WI38 (cell line): ENCODE data around the gene PARN.

Experiments
- H3K4me3 ChIP-seq: 2 replicates; pipeline ENCODE4 v1.5.1; 2011; ENCODE audit warnings: low read depth, mild to moderate bottlenecking, control low read depth, low read length
- CTCF ChIP-seq: IDR thresholded peaks from 2 replicates; pipeline ENCODE4 v1.5.1; 2012; ENCODE audit warnings: low read depth, mild to moderate bottlenecking, control low read depth, low read length

PARN gene

DNA sequence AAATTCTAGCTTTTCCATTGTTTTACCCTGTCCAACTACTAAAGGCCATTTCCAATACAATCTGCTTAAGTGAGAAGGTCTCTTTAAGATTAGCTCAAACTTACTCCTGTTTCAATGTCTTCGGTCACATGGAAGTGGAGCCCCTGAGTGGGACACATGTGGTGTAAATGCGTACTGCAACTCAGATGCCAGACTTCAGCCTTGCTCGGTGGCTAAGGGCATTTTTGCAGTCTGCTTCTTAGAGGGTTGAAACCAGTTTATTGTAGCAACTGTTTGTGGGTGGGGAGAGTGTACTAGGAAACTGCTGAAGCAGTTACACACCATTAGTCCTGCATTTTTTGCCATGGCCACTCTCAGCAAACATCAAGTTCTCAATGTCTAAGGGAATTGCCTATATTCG is 140.6 kb downstream of the PARN start:
- peak; percentile 10; the same call in 1 of the 2 replicates for TF ChIP-seq CTCF
- H3K4me3 ChIP-seq = no peak overlapping the region

GRCh38 chr16:14487579-14487978 is 142.5 kb downstream of the PARN start:
- peak overlapping the region; percentile 53 for H3K4me3 ChIP-seq
- TF ChIP-seq CTCF = no peak

DNA sequence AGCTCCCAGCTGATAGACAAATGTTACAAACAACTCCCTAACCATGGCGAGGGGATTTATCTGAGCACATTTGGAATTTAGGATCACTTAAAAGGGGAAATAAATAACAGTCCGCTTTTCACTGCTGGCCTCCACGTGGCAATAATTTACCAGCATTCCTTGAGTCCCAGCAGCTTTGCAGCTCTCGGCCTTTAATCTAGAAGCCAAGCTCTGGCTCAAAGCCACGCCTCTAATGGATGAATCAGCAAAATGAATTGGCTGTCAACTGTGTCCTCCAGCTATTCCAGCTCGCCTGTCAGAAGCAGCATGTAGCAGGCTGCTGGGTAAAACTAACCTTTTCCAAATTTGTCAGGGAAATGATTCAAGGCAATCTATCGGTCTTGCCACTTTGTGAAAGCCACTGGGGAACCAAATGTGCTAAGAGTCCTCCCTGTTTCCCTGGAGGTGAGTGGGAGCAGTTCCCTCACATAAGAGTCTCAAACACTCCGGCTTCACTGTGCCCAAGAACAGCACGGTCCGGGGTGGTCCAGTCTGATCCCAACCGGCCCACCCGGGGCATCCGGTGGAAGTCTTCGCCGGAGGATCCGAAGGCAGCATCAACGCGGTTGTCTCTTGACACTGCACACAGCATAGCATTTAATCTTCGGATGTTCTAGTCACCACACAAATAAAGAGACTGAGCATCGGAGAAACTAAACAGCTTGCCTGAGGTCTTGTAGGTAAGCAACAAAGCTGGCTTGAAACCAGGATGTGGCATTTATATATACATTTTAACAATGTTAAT is 143.3 kb downstream of the PARN start:
- H3K4me3 ChIP-seq = peak overlapping the region; percentile 53
- TF ChIP-seq CTCF = no peak

DNA sequence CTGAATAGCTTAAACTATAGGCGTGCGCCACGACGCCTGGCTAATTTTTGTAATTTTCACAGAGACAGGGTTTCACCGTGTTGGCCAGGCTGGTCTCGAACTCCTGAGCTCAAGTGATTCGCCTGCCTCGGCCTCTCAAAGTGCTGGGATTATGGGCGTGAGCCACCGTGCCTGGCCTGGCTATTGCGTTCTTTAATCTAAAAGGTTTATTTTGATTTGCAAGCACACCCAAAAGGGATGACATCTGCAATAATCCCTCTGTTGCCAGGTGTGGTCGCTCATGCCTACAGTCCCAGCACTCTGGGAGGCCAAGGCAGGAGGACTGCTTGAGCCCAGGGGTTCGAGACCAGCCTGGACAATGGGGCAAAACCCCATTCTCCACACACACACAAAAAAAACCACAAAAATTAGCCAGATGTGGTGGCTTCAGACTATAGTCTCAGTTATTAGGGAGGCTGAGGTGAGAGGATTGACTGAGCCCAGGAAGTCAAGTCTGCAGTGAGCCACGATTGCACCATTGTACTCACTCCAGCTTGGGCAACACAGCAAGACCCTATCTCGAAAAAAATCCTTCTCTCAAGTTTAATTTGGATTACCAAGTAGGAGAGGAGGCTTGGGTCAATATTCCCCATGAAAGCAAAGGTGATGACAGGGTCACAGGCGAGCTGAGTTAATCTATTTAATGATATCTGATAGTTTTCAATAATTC is 144.1 kb downstream of the PARN start:
- no peak overlapping the region for H3K4me3 ChIP-seq
- no peak for TF ChIP-seq CTCF

DNA sequence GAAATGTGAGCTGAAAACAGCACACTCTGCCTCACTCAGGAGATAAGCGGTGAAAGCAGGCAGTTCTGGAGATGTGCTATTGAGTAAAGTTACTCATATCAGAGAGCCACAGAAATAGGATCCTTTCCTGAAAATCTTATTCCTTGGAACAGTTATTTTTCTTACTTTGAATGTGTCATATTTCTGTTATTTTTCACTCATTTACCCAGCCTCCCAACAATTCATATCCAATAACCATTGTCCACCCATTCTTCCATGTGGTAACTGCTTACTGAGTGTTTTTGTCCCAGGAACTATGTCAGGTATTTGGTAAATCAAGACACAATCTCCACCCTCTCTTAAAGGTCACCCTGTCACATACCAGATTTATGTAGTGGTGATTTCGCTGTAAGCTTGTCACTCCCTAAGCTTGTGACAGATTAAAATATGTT is 144.9 kb downstream of the PARN start:
- TF ChIP-seq CTCF = no peak

GRCh38 chr16:14483819-14484385 is 146.2 kb downstream of the PARN start:
- no peak for TF ChIP-seq CTCF
- no peak overlapping the region for H3K4me3 ChIP-seq

More for the DNA sequence above, 144.9 kb downstream of the PARN start:
- H3K4me3 ChIP-seq = no peak overlapping the region

GRCh38 chr16:14476183-14476582 is 153.9 kb downstream of the PARN start:
- H3K4me3 ChIP-seq = no peak overlapping the region
- no peak for TF ChIP-seq CTCF
